Hepatic stellate cell (primary cell): ENCODE measurements around the gene SEMG2.

Experiments used
- DNase-seq: peaks from one replicate; pipeline ENCODE4 v3.0.0; 2011; ENCODE audit warnings: low spot score

Gene SEMG2

DNA sequence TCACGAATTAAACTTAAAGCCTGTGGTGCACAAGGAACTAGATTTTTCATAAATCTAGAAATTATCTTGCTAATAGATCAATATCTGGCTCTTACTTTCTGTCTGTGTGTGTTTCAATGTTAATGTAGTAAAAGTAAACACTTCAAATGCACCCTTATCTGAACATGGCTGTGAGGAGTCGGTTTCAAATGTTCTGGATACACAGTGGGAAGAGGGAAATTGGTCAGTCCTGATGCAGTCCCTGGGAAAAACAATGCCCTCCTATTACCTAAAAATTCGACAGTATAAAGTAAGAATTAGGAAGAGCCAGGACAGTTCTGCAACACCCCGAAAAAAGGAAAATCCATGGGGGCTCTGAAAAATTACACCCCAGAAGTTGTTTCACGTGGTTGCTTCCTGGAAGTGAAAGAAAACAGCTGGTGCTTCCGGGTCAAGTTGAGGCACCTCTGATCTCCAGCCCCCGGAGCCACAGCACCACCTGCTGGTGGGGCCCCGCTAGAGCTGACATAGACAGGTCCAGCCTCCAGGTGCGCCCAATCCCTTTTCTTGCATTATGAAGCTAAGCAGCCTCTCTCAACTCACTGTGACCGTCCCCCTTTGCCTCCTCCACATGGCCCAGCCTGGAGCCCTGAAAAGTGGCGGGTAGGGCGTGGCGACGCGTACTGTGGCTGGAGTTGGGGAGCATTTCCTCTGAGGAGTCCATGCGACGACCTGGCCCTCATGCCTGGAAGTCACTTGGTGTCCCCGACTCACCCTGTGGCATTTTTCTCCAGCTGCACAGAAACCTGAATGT lies 8.3 kb downstream of the SEMG2 start:
- DNase-seq, result no peak

DNA sequence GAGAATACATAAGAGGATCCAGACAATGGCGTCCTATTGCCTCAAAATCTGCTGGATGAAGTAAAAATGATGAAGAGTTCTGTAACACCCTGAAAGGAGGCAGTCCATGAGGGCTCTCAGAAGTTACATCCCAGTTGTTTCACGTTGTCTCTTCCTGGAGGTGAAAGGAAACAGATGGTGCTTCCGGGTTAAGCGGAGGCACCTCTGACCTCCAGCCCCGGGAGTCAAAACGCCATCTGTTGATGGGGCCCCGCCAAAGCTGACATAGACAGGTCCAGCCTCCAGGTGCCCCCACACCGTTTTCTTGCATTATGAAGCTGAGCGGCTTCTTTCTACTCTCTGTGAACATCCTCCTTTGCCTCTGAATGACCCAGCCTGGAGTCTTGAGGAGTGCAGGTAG lies 9.5 kb downstream of the SEMG2 start:
- no peak for DNase-seq

DNA sequence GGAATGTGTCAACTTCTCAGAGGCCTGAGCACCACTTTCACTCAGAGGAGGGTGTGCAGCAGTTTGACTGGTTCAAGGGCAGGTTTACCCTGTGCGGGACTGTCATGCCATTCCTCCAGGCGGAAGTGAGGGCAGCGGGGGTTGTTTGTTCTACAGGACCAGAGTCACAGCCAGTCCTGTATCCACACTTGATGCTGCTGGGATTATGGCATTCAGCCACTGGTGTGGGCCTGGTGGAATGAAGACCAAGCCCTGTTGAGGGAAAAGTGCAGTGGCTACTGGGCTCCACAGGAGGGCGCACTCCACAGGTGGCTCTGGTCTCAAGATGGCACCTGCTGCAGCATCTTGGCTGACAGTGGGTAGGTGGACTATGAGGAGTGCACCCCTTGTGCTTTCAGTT lies 14.8 kb downstream of the SEMG2 start:
- DNase-seq, result no peak

DNA sequence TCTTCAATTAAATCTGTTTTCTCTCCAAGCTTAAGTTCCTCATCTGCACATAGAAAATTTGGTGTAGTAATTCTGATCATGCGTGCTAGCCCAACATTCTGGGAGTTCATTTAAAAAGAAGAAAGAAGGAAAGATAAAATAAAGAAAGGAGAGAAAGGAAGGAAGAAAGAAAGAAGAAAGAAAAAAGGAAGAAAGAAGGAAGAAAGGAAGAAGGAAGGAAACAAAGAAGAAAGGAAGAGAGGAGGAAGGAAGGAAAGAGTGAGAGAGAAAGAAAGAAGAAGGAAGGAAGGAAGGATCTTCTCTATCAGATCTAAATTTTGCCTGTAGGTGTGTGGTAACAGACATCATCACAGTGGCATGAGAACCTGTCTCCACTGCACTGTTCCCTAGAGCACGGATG lies 17.0 kb downstream of the SEMG2 start:
- no peak for DNase-seq

DNA sequence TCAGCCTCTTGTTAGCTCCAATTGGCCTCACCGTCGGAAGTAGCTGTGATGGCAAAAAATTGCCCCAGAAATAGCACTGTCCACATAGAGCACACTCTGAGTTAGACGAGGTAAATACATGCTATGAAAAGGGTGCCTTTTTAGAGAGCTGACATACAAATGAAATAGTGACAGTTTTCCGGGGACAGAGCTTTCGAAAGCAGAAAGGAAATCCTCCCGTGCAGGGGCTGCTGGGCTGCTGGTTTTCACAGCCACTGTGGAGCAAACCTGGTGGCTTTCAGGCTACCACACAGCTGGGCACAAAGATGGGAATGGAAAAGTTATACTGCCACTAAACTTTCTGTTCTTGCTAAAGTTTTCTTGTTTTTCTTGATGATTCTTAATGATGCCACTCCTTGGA lies 24.9 kb downstream of the SEMG2 start:
- no peak for DNase-seq

DNA sequence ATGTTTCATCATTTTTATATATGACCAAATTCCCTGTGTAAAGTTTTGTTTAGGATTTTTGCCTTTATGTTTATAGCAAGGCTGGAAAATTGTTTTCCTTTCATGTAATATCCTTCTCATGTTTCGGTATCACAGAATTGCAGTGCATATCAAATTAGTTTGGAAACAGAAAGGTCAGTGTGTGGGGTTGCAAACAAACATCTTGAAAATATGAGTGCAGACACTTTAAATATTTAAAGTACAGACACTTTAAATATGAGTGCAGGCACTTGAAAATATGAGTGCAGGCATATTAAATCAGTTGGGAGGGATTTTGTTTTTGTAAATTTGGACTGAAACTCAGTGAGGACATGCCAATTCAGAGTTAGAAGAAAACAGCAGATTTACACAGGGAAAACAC lies 26.7 kb downstream of the SEMG2 start:
- no peak for DNase-seq

DNA sequence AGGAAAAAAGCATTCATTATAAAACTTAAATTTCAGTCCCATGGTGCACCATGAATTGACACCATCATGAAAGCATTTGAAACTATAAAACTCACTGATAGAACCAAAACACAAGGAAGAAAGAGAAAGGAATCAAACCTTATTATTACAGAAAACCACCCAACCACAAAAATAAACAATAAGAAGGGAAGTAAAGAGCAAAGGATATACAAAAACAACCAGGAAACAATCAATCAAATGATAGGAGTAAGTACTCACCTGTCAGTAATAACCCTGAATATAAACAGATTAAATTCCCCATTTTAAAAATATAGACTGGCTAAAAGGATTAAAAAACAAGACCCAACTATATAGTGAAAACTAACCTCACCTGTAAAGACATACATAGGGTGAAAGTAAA lies 27.4 kb downstream of the SEMG2 start:
- DNase-seq, result no peak

DNA sequence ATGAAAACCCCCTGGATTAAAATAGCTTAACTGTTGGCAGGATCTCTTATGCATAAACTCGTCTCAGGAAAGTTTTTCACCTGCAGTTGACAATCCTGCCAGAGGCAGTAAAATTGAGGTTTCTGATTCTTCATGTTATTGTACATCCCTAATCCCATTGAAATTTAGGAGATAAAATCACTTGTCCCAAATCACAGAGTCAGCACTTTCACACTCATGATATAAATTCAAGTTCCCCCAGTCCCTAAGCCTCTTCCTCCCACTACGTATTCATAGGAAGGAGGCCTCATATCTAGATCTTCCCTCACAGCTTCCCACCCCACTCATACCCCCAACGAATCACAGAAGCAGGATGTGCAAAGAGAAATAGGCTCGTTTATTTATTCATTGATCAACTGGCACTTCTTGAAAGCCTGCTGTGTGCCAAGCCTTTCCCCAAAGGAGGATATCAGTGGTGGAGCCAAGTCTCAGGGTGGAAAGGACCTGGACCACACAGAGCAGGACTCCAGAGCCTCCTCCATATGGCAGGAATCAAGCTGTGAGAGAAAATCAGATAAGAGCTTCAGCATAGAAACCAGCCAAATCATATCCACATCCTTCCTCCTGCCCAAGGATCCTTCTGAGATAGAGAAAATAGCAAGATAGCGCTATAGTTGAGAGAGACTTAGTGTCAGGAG lies 30.8 kb downstream of the SEMG2 start:
- no peak for DNase-seq

DNA sequence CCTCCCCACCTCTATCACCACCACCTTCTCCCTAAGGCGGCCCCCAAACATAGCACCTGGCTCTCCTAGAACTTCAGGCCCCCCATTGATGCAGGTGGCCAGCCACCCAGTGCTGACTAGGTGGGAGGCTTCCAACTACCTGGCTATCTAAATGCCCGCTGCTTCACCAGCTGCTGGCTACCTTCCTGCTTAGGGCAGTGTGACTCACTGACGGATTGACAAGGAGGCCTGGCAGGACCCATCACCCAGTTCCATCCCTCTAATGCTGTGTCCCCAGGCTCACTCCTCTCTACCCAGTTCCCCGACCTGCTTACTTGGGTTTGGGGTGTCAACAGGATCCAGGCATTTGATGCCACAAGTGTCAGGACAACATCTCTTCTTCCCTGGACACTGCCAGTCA lies 32.1 kb downstream of the SEMG2 start:
- no peak for DNase-seq

DNA sequence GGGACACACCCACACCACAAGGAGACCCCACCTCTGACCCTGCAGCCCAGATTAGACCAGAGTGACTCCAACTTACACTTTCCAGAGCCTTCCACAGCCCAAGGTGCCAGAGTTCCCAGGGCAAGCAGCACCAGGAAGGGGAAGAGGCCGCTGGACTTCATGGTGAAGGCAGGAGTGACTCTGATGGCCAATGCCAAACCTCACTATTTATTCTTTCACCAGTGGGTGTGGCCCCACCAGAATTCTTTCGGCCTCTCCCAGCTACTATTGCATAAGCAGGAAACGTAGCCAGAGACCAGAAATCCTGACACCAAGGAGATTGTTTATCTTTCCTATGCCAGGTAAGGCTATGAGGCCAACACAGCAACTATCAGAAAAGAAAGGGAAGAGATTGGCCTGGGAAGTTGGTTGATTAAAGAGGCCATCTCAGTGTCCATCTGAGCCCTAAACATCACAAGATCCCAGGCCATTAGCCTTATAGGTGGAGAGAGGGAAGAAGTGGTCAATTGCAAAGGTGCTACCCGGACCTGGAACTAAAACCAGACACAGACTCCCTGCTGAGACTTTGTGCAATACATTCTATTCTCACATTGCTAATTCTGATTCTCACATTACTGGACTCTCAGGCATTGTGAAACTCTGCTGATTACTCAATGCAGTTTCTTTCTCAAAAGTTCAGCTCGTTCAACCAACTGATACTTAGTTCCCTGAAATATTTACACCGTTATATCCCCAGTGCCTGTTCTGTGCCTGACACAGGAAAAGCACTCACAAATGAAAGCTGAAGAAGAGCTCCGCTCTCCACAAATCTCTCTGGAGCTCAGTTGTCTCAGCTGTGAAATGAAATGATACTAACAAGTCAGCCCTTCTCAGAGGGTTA lies 33.5 kb downstream of the SEMG2 start, which contains the start of gene SLPI:
SLPI (minus strand) TSS at position 182 of the 880 bp plus-strand sequence; CDS start at position 161, 21 bp downstream.
- no peak for DNase-seq

DNA sequence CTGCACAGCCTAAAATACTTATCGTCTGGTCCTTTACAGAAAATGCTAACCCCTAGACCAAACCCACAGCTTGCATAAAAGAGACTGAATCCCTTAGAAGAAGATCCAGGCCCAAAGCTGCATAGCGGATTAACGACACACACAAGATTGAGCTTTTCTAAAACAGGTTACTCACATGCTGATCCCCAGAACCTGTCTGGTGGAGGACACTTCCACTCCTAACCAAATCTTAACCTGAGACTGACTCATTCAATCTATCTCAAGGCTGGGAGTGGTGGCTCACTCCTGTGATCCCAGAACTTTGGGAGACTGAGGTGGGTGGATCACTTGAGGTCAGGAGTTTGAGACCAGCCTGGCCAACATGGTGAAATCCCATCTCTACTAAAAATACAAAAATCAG lies 36.0 kb downstream of the SEMG2 start:
- DNase-seq, result no peak

DNA sequence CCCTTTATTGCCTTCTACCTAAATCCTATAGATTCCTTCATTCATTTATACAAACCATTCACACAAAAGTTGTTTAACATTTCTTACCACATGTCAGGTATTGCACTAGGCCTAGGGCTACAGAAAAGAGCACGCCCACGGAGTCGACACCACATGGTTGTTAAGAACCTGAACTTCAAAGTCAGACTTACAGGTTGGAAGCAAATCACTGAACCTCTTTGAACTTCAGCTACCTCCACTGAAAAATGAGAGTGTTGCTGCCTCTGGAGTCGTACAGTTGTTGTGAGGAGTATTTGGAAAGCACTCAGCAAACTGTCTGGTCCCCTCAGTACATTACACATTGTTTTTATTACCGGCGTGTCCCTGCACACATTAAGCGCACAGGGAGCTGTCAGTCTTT lies 36.5 kb downstream of the SEMG2 start:
- DNase-seq, result no peak

DNA sequence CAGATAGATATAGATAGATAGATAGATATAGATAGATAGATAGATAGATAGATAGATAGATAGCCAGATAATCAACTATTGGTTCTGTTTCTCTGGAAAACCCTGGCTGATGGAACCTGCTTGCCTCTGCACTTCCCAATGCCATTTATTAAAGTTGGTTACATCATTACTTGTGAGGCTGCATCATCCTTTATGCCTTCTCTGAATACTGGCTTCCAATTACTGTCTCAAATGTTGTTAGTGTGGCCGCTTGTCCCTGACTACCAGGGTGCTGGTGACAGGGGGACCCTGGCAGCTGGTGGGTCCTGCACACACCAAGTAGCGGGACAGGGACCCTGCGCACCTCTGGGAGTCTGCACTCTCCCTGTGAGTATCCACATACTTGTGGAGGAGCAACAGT lies 37.1 kb downstream of the SEMG2 start:
- DNase-seq, result no peak

DNA sequence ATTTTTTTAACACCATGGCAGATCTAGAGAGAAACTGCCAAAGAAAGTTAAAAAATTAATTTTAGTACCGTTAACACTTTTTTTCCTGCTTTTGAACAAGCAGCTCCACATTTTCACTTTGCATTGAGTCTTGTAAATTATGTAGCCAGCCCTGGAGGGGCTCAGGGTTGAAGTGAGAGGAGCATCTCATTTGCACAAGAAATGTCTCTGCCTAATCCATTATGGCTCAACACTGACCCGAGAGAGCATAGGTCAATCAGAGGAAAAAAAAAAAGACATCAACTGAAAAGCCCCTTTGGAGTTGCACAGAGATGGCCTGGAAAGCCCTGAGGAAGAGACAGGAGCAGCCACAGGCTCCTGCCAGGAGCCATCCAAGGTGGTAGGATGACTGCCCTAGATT lies 37.5 kb downstream of the SEMG2 start:
- no peak for DNase-seq

DNA sequence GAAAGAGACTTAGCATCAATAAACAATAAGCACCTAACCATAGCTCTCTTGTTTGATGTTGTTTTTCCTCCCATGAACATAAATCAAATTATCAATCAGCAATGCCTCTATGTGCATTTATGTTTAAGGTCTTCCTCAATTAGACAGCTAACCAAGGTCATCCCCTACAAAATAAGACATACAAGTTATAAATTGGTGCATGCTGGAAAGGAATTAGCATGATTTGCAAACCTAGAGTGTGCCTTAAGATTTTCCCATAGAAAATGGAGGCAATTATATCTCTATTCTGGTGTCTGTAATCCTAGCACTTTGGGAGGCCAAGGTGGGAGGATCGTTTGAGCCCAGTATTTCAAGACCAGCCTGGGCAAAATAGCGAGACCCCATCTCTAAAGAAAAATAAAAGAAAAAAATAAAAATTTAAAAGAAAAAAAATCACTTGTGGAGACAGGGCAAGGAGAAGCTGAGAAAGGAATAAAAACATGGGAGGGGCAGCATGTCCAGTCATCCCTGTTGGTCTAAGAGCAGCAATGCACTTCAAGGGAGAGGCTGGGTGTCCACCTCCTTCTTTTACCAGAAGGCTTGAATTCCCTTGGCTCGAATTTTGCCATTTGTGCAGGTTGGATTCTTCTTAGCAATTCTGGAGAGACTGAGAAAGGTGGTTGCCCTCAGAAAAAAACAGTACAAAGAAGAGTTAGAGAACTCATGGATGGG lies 42.5 kb downstream of the SEMG2 start:
- no peak for DNase-seq

DNA sequence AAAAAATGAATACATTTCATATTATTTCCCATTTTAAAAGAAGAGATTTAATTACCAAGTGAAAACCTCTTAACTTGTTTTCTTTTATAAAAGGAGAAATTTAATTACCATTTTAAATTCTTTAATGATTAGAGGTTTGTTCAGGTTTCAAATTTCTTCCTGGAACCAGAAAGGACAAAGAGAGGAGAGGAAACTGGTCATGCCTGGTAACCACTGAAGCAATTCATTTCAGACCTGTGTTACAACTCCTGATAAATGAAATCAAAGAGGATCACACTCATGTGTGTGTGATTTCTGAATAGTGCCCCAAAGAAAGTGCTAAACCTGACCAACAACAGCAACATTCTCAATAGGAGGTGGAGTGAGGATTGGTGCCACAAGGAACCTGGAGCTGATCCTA lies 45.8 kb downstream of the SEMG2 start:
- no peak for DNase-seq

DNA sequence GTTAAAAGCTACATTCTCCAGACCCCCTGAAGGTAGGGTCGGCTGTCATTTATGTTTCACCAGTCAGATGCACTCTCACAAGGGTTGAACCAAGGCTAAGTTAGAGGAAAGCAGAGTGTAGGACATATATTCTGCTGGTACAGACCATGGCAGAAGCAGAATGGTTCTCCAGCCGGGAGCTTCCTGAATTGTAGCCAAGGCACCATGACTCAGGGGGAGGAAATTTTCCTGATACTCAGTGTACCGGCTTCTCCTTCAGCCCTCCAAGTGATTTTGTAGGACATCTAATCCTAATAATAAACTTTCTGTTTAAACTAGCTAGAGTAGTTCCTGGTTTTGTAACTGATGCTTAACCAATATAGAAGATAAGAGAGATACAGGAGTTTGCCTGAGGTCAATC lies 47.4 kb downstream of the SEMG2 start:
- no peak for DNase-seq

DNA sequence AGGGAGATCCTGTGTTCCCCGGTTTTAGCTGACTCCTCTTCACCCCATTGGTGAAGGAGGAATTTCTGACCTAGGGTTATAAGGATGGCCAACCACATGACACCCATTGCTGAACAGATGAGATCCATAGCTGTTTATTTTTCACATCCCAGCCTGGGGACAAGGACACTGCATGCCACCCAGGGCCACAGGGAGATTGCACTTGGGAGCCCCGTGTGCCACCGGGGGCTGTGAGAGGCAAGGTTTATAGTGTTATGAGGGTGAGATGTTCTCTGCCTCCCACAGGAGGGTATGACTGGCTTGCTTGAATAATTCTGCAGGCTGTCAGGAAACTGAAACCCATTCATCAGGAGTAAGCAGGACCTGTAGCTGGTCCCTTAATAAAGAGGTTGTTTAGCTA lies 47.9 kb downstream of the SEMG2 start:
- DNase-seq, result no peak

DNA sequence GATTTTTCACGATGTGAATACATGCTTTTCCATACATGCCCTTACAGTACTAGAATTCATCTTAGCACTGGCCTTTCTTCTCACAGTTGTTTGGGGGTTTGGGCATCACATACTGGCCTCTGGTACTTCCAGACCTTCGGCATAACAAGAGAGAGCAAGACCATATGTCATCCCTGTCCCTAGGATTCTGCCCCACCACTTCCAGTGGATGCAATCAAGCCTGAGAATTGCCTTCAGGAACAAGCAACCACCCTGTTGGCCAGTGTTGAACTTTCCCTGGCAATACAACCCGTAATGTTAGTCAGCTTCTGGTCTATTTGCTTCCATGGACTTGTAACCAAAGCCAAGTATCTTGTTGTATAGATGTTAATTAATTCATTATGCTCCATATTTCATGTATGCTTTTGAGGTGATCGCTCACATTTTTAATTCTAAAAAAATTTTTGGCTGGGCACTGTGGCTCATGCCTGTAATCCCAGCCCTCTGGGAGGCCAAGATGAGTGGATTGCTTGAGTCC lies 48.6 kb downstream of the SEMG2 start:
- no peak for DNase-seq
